ENCODE measurements around the gene MAP3K10.

The MAP3K10 gene

DNA sequence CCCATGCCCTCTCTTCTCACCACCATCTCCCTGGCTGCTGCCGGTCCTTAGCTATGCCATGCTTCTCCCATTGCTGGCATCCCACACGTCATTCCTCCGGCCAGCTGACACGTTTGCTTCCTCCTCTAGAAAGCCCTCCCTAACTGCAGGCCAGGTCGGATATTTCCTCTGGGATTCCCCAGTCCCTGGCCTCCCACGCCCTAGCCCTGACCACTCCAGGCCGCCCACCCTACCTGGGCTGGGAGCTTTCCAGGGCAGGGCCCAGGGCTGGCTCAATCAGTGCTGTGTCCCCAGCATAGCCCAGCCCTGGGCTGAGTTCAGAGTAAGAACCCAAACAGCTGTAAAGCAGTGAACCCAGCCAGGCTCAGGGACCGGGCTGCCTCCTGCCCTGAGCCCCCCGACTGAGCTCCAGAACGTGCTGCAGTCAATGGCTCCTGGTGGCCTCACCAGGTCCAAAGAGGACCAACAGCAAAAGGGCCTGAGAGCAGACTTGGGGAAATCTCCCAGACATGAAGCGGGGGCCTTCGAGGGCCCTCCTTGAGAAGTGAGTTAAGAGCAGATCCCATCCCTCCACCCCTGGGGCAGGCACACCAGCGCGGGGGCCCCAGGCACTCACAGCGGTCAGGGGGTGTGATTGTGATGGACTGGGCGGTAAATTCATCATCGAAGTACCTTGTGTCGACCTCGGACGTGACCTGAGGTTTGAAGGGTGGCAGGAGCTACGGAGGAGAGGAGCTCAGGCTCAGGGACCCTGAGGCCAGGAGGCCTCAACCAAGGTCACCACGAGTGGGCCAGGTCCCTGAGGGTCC is 43.4 kb downstream of the MAP3K10 start:
- no peak for DNase-seq

DNA sequence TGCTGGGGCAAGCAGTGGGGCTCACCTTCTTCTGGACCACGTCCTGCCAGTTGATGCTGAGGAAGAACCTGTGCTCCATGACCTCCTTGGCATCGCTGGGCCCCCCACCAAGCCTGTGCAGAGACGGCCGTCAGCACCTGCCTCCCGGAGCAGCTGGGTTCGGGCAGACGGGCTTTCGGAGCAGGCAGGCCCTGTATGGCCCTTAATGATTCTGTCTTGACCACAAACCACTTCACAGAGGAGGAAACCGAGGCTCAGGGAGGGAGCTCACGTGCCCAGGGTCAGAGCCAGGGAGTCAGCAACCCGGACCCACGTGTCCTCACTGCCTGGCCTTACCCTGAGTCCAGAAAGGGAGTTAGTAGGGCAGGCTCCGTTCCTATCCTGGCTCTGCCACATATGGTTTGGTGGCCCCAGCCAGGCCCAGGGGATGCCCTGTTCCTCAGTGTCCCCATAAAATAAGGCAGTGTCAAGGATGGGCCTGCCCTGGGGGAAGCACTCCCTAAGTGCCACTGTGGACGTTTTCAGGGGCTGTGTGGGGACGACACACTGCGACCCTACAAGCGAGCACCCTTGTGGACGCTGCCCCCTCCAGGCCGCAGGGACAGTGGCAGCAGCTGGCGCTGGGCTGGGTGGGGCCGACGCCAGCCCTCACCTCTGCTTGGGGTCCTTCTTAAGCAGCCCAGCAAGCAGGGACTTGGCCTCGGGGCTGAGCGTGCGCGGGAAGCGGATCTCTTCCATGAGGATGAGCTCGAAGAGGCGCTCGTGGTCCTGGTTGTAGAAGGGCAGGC is 44.2 kb downstream of the MAP3K10 start:
- no peak for DNase-seq

DNA sequence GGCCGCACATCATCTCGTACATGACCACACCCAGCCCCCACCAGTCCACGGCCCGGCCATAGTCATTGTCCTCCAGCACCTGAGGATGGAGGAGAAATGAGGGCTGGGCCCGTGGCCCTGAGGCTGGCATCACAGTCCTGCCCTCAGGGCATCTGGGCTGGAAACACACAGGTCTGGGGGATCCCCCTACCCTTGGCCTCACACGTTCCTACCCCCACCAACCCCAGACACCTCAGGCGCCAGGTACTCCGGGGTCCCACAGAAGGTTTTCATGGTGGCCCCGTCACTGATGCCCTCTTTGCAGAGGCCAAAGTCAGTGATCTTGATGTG is 44.8 kb downstream of the MAP3K10 start:
- DNase-seq: no peak

DNA sequence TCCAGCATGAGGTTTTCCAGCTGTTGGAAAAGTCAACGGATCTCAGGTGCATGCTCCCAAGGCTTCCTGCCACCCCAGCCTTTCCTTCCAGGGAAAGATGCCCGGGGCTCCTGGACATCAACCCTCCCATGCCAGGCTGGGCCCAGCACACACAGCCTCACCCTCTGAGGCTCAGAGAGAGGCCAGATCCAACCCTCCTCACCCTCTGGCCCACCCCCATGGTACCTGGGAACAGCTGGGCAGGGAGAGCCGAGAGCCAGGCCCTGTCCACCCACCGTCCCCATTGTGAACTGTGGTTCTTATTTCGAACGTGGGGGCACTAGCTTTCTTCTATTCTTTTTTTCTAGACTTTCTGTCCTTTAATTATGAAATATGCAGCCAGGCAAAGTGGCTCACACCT is 45.1 kb downstream of the MAP3K10 start:
- DNase-seq: no peak

DNA sequence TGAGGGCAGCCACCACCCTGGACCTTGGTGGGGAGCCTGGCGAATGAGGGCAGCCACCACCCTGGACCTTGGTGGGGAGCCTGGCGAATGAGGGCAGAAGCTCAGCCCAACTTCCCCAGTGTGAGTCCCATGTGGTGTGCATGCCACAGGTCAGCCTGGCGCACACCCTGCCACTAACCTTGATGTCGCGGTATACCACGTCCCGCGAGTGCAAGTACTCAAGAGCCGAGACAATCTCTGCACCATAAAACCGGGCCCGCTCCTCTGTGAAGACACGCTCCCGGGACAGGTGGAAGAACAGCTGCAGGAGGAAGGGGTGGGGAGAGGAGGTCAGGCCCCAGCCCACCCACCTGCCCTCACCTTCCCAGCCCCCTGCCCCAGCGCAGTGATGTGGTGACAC is 46.6 kb downstream of the MAP3K10 start:
- DNase-seq: no peak

DNA sequence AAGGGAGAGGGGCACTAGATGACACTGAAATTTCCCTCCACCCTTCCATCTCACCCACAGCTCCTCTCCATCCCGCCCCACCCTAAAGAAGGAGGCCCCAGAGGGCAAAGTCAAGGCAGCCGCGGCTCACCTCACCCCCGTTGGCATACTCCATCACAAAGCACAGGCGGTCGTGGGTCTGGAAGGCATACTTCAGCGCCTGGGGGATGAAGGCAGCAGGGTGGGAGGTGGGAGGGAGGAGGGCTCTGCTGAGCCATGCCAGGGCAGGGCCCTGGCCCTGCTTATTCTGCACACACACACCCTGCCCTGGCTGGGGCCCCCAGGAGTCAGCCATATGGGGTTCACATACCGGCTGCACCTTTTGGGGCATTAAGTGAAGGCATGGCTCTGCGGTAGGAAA is 47.5 kb downstream of the MAP3K10 start:
- DNase-seq: no peak

DNA sequence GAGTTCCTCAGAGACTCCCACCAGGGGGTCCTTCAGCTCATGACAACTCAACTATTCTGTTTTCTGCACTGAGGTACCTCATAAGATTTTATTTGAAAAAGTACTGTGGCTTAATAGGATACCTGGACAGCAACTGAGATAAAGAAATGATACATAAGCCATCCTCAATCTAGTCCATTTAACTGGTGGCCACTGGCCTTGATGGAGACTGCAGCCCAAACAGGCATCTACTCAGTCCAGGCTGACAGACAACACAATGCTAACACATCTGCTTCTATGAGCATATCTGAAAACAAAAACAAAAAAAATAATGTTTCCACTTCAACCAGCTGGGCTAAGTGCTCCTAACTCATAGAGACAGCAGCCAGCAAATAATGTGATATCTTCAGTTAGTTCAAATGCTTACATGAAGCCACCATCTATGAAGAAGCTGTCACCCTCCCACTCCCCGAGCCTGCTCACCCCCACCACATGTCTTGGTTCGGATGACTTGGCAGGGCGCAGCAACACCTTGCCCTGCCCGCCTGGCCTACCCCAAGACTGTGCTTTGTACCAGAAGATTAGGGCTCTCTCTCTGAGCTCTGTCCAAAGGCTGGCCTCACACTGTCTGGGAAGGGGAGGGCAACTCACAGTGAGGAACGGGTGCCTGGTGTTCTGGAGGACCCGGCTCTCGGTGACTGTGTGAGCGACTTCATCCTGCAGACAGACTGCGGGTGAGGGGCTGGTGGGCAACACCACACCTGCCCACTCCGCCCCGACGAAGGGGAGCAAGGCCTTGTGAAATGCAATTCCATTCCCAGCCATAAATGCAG is 48.4 kb downstream of the MAP3K10 start:
- no peak for DNase-seq

DNA sequence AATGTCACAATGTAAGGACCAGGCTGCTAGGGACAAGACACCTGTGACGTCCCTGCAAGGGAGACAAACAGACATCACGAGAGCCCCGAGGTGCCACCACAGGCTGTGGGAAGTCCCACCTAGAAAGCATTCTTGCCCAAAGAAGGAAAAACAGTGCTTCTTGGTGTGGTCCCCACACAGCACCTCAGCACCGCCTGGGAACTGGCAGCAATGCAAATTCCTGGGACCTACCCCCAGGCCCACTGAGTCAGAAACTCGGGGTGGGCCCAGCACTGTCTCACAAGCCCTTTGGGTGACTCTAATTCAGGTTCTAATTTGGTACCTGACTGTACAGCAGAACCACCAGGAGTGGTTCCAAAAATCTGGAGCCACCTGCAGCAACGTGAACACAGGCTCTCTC is 49.1 kb downstream of the MAP3K10 start:
- DNase-seq: no peak

DNA sequence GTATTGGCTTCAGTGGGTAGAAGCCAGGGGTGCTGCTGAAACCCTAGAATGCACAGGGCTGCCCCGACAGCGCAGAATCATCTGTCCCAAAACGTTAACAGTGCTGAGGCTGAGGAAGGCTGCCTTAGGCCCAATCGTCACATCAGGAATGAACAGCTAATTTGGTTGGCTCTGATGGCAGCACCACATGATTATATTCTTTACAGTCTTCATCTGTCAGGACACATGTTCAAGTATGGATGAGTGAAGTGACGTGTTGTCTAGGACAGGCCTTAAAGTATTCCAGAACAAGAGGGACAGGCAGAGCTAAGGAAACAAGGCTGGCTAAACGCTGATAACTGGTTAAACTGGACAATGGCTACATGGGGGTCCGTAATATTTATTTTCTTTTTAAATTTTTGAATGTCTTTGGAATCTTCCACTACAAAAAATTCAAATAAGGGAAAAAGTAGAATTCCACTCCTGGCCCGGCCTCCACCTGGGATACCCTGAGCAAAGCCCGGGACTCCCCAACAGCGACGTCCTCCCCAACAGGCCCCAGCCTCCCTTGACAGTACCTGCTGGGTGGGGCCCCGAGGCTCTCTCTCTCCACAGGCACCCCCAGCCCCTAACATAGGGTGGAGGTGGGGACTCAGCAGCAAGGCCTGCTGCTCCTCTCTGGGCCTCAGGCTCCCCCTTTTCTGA is 50.0 kb downstream of the MAP3K10 start:
- no peak for DNase-seq

DNA sequence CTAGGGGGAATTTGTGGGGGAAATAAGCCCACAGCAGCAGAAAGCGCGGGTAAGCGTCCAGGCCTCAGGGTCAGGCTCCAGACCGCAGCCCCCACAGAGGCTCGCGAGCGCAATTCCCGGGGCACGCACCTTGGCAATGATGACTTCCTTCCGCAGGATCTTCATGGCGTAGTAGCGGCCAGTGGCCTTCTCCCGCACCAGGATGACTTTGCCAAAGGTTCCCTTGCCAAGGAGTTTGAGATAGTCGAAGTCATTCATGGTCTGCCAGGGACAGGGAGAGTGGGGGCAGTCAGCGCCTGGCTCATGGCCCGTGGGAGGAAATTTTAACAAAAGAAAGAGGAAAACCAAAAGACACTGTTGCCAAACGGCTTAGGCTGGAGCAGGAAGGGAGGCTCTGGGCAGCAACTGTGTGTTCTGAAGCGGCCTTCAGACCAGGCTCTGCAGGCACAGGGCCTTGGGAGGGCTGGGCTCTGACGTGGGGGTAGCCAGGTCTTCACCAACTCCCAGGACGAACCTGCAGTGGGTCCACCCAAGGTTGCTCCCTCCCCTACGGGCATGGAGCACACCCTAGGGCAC is 50.7 kb downstream of the MAP3K10 start:
- DNase-seq: no peak

DNA sequence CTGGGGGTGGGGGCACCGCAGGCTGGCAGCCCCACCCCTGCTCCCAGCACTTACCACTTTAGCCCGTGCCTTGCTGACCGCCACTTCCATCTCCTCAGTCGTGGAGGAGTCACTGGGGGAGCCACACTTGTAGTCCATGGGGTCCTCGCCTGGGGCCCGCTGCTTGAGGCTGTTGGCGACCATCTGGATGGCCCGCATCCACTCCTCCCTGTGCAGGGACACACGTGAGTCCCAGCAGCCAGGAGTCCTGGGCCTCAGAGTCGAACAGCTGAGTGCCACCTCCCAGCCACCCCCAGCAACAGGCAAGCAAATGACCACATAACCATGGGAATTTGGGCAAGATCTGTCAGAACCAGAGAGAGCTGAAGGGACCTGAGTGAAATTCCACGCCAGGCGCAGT is 51.3 kb downstream of the MAP3K10 start:
- no peak for DNase-seq

DNA sequence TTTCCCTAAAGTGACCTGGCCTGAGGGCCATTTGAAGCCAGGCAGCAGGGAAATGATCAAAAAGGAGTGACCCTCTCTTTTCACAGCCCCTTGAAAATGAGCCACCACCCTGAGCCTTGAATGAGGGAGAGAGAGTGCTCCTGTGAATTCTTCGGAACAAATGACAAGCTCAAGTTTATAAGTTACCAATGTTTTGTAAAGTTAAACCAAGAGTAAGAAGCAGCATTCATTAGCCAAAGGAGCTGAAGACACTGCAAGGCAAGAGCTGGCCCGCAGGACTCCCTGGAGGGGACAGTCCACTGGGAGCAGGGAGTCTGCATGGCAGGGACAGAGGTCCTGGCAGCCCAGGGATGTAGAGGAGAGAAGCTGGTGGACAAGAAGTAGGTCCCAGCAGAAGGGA is 52.0 kb downstream of the MAP3K10 start:
- DNase-seq: no peak

DNA sequence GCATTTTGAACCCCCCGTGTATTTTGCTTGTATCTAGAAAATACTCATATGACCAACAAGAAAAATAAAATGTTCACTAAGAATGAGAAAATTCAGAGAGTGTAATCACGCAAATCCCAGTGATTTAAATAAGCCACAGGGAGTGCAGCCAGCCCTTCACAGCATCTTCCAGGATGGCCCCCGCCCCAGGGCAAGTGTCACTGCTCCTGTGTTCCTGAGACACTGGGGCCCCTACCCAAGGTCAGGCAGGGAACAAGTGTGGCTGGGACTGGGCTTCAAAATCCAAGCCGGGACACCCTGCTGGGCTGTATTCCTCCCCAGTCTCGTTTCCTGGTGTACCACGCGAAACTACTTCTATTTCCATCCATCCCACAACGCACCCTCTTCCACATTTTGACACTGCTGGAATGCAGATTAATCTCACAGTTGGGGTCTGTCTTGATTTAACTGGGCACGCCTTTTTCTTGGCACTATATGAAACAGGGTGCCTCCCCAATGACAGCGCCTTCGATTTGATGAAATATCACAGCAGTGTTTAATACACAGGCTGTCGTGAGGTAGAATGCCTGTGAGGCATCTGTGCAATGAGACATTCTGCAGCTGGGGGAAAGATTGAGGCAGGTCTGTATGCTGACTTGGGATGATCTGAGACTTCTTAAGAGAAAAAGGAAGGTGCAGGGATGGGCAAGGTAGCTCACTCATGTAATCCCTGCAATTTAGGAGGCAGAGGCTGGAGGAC is 53.5 kb downstream of the MAP3K10 start:
- no peak for DNase-seq

DNA sequence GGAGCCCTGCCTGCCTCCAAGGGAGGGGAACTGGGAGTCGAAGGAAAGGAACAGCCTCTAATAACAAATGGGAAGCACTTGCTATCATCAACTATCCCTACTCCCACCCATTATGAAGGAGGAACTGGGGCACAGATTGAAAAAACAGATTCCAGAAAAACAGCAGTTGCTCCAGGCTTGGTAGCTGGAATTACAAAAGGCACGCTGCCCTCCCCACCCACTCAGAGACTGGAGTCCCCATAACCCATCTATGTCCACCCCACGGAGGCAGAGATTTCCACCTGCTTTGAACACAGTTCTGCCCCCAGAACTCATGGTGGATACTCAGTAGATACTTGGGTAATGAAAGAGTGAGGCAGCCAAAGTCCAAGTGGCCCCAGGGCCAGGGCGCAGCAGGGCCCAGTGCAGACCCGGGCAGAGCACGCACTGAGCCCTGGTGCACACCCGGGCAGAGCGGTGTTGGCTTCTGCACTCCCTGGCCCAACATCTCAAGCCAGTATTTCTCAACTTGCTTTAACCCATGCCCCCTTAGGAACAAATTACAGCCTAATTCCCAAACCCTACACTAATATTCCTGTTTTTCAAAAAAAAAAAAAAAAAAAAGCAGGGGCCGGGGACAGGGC is 54.4 kb downstream of the MAP3K10 start:
- DNase-seq: no peak

DNA sequence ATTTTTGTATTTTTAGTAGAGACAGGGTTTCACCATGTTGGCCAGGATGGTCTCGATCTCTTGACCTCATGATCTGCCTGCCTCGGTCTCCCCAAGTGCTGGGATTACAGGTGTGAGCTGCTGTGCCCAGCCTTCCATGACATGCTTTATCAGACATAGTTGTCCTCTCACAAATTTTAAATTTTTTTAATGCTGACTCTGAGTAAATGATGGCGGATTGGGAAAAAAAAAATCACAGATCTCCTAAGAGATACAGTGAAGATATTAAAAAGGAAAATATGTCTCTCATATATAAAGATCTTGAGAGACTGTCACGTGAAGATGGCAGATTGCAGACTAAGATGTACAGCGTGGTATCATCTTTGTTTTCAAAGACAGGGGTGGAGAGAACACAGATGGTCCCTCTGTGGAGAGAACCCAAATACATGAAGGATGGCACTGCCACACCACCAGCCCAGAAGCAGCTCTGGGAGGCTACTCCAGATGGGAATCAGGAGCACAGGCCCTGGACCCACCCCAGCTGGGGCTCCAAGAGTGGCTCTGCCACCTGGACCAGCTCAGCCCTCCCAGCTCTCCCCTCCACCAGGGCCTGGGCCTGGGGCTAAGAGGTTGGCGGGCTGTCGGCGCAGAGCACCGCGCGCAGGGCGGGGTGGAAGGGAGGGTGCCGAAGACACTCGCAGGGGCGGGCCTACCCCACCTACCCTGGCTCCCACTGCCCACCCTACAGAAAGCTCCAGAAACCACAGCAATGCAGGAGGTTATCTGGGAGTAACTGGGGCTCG is 55.3 kb downstream of the MAP3K10 start:
- no peak for DNase-seq

DNA sequence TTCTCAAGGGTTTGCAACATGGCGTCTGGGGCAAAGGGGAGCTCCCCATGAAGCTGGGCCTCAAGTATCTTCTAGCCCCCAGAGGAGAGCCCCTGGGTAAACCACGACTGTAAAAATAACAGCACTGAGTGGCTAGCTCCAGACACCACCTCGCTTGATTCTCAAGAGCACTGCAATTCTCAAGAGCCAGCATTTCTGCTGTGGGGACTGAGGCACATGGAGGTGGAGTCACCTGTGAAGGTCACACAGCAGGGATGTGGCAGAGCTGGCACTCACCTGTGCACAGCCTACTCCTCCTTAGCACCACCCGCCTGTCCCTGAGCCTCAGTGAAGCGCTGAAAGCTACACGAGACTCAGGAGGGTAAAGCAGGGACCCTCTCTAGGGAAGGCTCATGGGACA is 56.0 kb downstream of the MAP3K10 start:
- DNase-seq: no peak

DNA sequence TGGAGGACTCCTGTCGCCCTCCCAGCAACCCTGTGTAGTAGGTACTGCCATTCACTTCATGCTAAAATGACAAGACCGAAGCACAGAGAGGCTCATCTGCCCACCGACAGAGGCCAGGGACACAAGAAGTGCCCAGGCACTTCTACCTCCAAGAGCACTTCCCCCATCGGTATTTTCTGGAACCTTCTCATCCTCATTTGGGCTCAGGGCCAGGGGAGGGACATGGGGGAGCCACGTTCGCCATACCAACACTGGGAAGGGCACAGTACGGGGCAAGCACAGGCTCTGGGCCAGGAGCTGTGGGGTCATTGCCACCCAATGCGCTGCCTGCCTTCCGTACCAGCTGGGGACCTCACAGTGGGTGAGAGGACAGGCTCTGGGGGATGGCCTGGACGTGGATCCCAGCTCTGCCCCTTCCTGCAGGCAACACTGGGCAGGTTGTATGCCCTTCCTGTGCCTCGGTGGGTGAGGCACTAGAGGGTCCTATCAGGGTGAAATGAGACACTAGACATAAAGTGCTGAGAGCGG is 56.6 kb downstream of the MAP3K10 start:
- DNase-seq: no peak

DNA sequence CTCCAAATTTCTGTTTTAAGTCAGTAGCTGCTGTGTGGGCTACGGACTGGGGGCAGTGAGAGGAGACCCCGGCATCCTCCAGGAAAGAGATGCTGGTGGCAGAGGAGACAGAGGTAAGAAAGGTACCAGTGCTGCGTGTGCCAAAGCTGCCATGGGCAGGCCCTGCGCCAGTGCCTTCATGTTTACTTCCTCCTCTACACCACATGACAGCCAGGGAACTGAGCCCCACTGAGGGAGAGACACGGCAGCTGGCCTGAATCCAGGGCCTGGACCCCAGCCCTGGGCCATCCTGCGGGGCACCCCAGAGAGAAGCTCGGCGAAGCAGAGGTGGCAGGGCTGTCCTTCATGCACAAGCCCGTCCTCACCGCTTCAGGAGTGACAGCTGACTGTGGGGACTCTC is 58.0 kb downstream of the MAP3K10 start:
- no peak for DNase-seq

DNA sequence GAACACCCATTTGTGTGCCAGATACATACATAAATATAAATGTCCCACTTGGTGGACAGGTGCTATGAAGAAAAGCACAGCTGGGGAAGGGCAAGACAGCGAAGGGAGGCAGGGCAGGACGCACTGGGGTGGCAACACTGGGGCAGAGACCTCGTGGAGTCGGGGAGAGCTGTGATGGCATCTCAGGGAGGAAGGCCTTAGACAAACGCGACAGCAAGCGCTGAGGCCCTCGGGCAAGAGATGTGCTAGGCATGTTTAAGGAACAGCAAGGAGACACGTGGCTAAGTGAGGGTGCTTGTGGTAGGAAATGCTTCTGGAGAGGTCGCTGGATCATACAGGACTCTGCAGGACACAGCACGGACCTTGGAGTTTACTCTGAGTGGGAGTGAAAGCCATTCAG is 58.6 kb downstream of the MAP3K10 start:
- no peak for DNase-seq

DNA sequence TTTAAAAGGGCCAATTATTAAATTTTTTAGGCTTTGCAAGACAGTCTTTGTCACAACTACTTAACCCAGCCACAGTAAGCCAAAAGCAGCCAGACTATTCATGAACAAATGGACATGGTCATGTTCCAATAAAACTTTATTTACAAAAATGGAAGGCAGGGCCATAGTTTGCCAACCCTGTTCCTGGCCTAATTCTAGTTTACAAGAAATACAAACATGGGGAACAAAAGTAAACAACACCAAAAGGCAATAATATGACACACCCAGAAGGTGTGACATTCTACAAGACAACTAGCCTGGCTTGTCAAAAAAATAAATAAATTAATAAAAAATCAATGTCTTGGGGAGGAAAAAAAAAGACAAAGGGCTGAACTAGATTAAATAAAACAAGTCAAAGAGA is 60.0 kb downstream of the MAP3K10 start:
- DNase-seq: no peak

DNA sequence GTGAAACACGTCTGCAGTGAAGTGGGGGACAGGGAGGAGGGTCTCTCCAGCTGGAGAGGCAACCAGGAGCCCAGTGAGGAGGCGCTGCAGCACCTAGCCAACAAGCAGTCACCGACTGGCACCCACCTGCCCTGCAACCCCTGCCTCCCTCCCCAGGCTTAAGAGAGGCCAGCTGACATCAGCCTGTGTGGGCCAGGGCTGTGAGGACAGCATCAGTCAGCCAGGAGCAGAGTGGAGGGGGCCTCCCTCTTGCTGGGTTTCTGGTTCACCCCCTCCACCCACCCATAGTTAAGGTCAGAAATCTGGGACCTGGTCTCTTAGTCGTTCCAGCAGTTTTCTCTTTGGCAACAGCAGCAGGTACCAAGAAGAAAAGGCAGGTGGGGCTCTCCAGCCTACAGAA is 60.8 kb downstream of the MAP3K10 start:
- no peak for DNase-seq
